Measurements from ENCODE around the gene DGKI. TPM values are rescaled to one million over a fixed set of nuclear protein-coding genes. Genes with fewer than 3 reads are reported as not detected.

DGKI gene
- polyA plus RNA-seq, 3 donors from 2014 or later = not detected

GRCh38 chr7:137601642-137602041 lies 245.1 kb downstream of the DGKI start:
- DNase-seq = no peak
- no peaks in the 10 kb centered on the region for H3K4me1 Mint-ChIP-seq
- no peaks in the 10 kb centered on the region for H3K9me3 Mint-ChIP-seq
- no peaks in the 10 kb centered on the region for H3K36me3 Mint-ChIP-seq
- H3K27me3 Mint-ChIP-seq (ENCODE audit: low read depth in 3 of 3) = peaks cover 0 to 6% (median 2%) of the 10 kb centered on the region in 3 donors
- H3K4me3 Mint-ChIP-seq = no peak overlapping the region
- no peak overlapping the region for H3K27ac Mint-ChIP-seq

- Mint-ChIP-seq H3K27ac (no peak overlapping the region), H3K4me3 (no peak overlapping the region), H3K36me3 (no peaks in the 10 kb centered on the region), H3K9me3 (no peaks in the 10 kb centered on the region), H3K27me3 (ENCODE audit: low read depth in 3 of 3) (peaks cover 0 to 3% (median 2%) of the 10 kb centered on the region in 3 donors), H3K4me1 (no peaks in the 10 kb centered on the region)
- no peak for DNase-seq
Observed at GRCh38 chr7:137597856-137598255, 248.9 kb downstream of the DGKI start.

- Mint-ChIP-seq H3K36me3 (no peaks in the 10 kb centered on the region), H3K27ac (no peak overlapping the region), H3K4me3 (no peak overlapping the region), H3K4me1 (no peaks in the 10 kb centered on the region), H3K9me3 (no peaks in the 10 kb centered on the region), H3K27me3 (ENCODE audit: low read depth in 3 of 3) (peaks cover 0 to 2% (median 0%) of the 10 kb centered on the region in 3 donors)
- no peak for DNase-seq
Observed at GRCh38 chr7:137593115-137593711, 253.6 kb downstream of the DGKI start.

- Mint-ChIP-seq H3K27ac (no peak overlapping the region), H3K4me1 (no peaks in the 10 kb centered on the region), H3K27me3 (ENCODE audit: low read depth in 3 of 3) (peaks cover 0 to 2% (median 0%) of the 10 kb centered on the region in 3 donors), H3K4me3 (no peak overlapping the region), H3K36me3 (no peaks in the 10 kb centered on the region), H3K9me3 (no peaks in the 10 kb centered on the region)
- DNase-seq = no peak
Observed at GRCh38 chr7:137592232-137592896, 254.4 kb downstream of the DGKI start.

GRCh38 chr7:137591421-137591837 lies 255.3 kb downstream of the DGKI start:
- no peaks in the 10 kb centered on the region for H3K36me3 Mint-ChIP-seq
- peaks cover 0 to 2% (median 0%) of the 10 kb centered on the region in 6 donors for H3K9me3 Mint-ChIP-seq
- no peak overlapping the region for H3K27ac Mint-ChIP-seq
- no peaks in the 10 kb centered on the region for H3K4me1 Mint-ChIP-seq
- DNase-seq = no peak
- no peak overlapping the region for H3K4me3 Mint-ChIP-seq
- peaks cover 0 to 2% (median 0%) of the 10 kb centered on the region in 3 donors for H3K27me3 Mint-ChIP-seq (ENCODE audit: low read depth in 3 of 3)

GRCh38 chr7:137590756-137591305 lies 255.9 kb downstream of the DGKI start:
- Mint-ChIP-seq H3K27ac (no peak overlapping the region), H3K4me3 (no peak overlapping the region), H3K4me1 (no peaks in the 10 kb centered on the region), H3K27me3 (ENCODE audit: low read depth in 3 of 3) (peaks cover 0 to 2% (median 0%) of the 10 kb centered on the region in 3 donors), H3K9me3 (peaks cover 0 to 2% (median 0%) of the 10 kb centered on the region in 6 donors), H3K36me3 (no peaks in the 10 kb centered on the region)
- no peak for DNase-seq

GRCh38 chr7:137590071-137590755 lies 256.6 kb downstream of the DGKI start:
- H3K27me3 Mint-ChIP-seq (ENCODE audit: low read depth in 3 of 3) = peaks cover 0 to 2% (median 0%) of the 10 kb centered on the region in 3 donors
- no peak for DNase-seq
- no peak overlapping the region for H3K4me3 Mint-ChIP-seq
- H3K9me3 Mint-ChIP-seq = peaks cover 0 to 2% (median 0%) of the 10 kb centered on the region in 6 donors
- no peak overlapping the region for H3K27ac Mint-ChIP-seq
- no peaks in the 10 kb centered on the region for H3K36me3 Mint-ChIP-seq
- H3K4me1 Mint-ChIP-seq = no peaks in the 10 kb centered on the region

- Mint-ChIP-seq H3K27ac (no peak overlapping the region), H3K9me3 (peaks cover 0 to 3% (median 0%) of the 10 kb centered on the region in 6 donors), H3K4me1 (no peaks in the 10 kb centered on the region), H3K4me3 (no peak overlapping the region), H3K36me3 (no peaks in the 10 kb centered on the region), H3K27me3 (ENCODE audit: low read depth in 3 of 3) (no peaks in the 10 kb centered on the region)
- DNase-seq = no peak
Observed at GRCh38 chr7:137587326-137587725, 259.4 kb downstream of the DGKI start.

- no peak overlapping the region for H3K27ac Mint-ChIP-seq
- H3K36me3 Mint-ChIP-seq = no peaks in the 10 kb centered on the region
- H3K4me3 Mint-ChIP-seq = no peak overlapping the region
- no peak for DNase-seq
- peaks cover 0 to 5% (median 0%) of the 10 kb centered on the region in 3 donors for H3K27me3 Mint-ChIP-seq (ENCODE audit: low read depth in 3 of 3)
- H3K9me3 Mint-ChIP-seq = peaks cover 0 to 4% (median 0%) of the 10 kb centered on the region in 6 donors
- H3K4me1 Mint-ChIP-seq = no peaks in the 10 kb centered on the region
Observed at GRCh38 chr7:137585591-137585990, 261.2 kb downstream of the DGKI start.

- Mint-ChIP-seq H3K4me1 (no peaks in the 10 kb centered on the region), H3K27ac (no peak overlapping the region), H3K36me3 (no peaks in the 10 kb centered on the region), H3K27me3 (ENCODE audit: low read depth in 3 of 3) (peaks cover 0 to 5% (median 0%) of the 10 kb centered on the region in 3 donors), H3K4me3 (no peak overlapping the region), H3K9me3 (peaks cover 0 to 4% (median 0%) of the 10 kb centered on the region in 6 donors)
- no peak for DNase-seq
Observed at GRCh38 chr7:137583172-137583571, 263.6 kb downstream of the DGKI start.

- H3K27ac Mint-ChIP-seq = no peak overlapping the region
- peaks cover 0 to 7% (median 0%) of the 10 kb centered on the region in 3 donors for H3K27me3 Mint-ChIP-seq (ENCODE audit: low read depth in 3 of 3)
- H3K4me3 Mint-ChIP-seq = no peak overlapping the region
- peaks cover 0 to 3% (median 0%) of the 10 kb centered on the region in 6 donors for H3K9me3 Mint-ChIP-seq
- H3K4me1 Mint-ChIP-seq = no peaks in the 10 kb centered on the region
- H3K36me3 Mint-ChIP-seq = no peaks in the 10 kb centered on the region
- DNase-seq = no peak
Observed at GRCh38 chr7:137579913-137580640, 266.7 kb downstream of the DGKI start.

- peaks cover 0 to 7% (median 0%) of the 10 kb centered on the region in 3 donors for H3K27me3 Mint-ChIP-seq (ENCODE audit: low read depth in 3 of 3)
Observed at GRCh38 chr7:137578541-137578940, 268.2 kb downstream of the DGKI start.

GRCh38 chr7:137577184-137577583 lies 269.6 kb downstream of the DGKI start:
- Mint-ChIP-seq H3K9me3 (peaks cover 0 to 4% (median 0%) of the 10 kb centered on the region in 6 donors), H3K4me3 (no peak overlapping the region), H3K36me3 (no peaks in the 10 kb centered on the region), H3K27me3 (ENCODE audit: low read depth in 3 of 3) (peaks cover 0 to 7% (median 0%) of the 10 kb centered on the region in 3 donors), H3K27ac (no peak overlapping the region), H3K4me1 (no peaks in the 10 kb centered on the region)
- no peak for DNase-seq

More at GRCh38 chr7:137578541-137578940, 268.2 kb downstream of the DGKI start:
- Mint-ChIP-seq H3K9me3 (peaks cover 0 to 3% (median 0%) of the 10 kb centered on the region in 6 donors), H3K27ac (no peak overlapping the region), H3K4me1 (no peaks in the 10 kb centered on the region), H3K36me3 (no peaks in the 10 kb centered on the region), H3K4me3 (no peak overlapping the region)
- DNase-seq = no peak

All from immature natural killer cell (primary cell).